Fibroblast of villous mesenchyme (primary cell): ENCODE measurements around the gene COBL. TPM values are rescaled to one million over a fixed set of nuclear protein-coding genes. Genes with fewer than 3 reads are reported as not detected.
A peak's percentile ranks its signal among the peaks of the same experiment; 100 is the strongest.

Experiments
- DNase-seq: peaks from one replicate; pipeline ENCODE4 v3.0.0-alpha.2; 2010; ENCODE audit warnings: low read depth
- H3K4me3 ChIP-seq: 2 replicates; pipeline ENCODE4 v1.5.1; 2011; ENCODE audit warnings: low read depth, mild to moderate bottlenecking, low read length
- total RNA-seq: library from RNA; depleted of rRNA; stranded (reverse); fragments of >200 nt; gene quantifications from 2 replicates; pipeline ENCODE4 v1.2.3, GENCODE V29; 2012
- TF ChIP-seq, protein P1 (sequence below): IDR thresholded peaks from 2 replicates; pipeline ENCODE4 v1.5.1; 2012; ENCODE audit warnings: low read depth, mild to moderate bottlenecking, low read length; ENCODE audit not compliant: insufficient read depth

COBL gene
- total RNA-seq, 1 donor, result not detected

DNA sequence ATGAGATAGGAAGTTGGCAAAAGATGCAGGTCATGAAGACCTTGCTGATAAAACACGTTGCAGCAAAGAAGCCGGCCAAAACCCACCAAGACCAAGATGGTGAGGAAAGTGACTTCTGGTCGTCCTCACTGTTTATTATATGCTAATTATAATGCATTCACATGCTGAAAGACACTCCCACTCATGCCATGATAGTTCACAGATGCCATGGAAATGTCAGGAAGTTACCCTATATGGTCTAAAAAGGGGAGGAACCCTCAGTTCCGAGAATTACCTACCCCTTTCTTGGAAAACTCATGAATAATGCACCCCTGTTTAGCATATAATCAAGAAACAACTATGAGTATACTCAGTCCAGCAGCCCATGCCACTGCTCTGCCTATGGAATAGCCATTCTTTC, 331.5 kb downstream of the COBL start:
- no peak overlapping the region for H3K4me3 ChIP-seq
- DNase-seq, result no peak
- TF ChIP-seq, protein P1, sequence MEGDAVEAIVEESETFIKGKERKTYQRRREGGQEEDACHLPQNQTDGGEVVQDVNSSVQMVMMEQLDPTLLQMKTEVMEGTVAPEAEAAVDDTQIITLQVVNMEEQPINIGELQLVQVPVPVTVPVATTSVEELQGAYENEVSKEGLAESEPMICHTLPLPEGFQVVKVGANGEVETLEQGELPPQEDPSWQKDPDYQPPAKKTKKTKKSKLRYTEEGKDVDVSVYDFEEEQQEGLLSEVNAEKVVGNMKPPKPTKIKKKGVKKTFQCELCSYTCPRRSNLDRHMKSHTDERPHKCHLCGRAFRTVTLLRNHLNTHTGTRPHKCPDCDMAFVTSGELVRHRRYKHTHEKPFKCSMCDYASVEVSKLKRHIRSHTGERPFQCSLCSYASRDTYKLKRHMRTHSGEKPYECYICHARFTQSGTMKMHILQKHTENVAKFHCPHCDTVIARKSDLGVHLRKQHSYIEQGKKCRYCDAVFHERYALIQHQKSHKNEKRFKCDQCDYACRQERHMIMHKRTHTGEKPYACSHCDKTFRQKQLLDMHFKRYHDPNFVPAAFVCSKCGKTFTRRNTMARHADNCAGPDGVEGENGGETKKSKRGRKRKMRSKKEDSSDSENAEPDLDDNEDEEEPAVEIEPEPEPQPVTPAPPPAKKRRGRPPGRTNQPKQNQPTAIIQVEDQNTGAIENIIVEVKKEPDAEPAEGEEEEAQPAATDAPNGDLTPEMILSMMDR, result no peak

DNA sequence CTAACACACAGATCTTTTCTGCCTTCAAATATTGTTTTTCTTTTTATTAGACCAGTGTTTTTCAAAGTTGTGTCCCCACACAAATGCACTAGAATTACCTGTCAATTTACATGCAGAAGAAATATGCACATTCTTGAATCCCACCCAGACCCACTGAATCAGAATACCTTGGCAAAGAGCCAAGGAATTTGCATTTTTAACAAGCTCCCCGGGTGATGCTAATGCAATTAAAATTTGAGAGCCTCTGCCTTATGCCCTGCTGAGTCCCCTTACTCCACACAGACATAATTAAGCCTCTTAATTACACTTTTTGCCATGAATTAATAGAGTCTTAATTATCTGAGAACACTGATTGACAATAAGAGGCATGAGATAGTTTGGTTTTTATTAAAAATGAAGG, 332.8 kb downstream of the COBL start:
- TF ChIP-seq, protein P1, result no peak
- DNase-seq, result no peak
- H3K4me3 ChIP-seq, result no peak overlapping the region

DNA sequence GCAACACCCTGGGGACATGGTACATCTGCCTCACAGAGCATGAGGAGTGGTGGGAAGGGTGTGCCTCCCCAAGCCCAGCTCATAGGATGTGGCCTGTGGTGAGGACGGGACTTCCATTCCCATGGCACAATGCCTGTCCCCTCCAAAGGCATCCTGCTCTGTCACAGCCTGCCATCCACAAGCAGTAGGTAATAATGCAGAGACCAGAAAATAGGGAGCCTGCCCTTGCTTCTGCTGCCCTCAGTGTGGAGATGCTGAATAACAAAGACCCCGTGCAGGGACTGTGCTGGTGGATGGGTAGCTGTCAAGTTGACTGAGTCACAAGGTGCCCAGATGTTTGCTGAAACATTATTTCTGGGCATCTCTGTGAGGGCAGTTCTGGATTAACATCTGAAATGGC, 334.0 kb downstream of the COBL start:
- no peak for DNase-seq

DNA sequence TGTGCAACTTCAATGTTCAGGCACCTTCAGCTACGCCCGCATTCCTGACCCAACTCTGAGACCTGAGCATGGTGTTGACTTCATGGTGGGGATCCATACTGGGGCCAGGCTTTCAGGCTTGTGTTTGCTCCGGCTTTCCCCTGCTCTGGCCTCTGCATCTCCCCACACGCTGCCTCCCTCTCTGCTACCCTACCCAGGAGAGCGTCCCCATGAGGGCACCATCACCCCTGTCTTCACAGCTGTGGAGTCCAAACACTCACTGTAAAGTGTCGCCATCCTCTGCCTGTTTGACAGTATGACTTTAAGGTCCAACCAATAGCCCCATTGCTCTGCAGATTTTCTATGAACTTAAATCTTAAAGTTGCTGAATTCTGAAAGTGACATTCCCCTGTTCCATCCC, 334.9 kb downstream of the COBL start:
- no peak overlapping the region for H3K4me3 ChIP-seq
- TF ChIP-seq, protein P1, result no peak

More for the DNA sequence above, 334.0 kb downstream of the COBL start:
- TF ChIP-seq, protein P1, result peak; percentile 4
- H3K4me3 ChIP-seq, result no peak overlapping the region

DNA sequence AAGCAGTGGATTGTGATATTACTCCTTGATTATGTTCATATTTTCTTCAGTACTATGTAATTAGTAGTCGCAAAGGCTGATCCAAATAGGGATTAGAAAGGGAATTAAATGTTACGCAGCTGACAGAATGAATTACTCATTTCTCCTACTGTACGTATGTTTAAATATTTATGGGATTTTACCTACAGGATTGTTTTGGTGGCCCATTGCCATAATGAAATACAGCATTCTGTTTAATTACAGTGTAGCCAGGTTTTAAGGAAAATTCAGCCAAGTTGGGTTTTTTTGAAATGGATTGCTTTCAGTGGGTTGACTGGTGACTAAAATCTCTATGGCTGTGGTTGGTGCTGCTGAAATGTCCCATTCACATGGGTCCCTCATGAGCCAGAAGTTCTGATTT, 336.2 kb downstream of the COBL start:
- DNase-seq, result no peak
- TF ChIP-seq, protein P1, result no peak
- H3K4me3 ChIP-seq, result no peak overlapping the region

More for the DNA sequence above, 334.9 kb downstream of the COBL start:
- DNase-seq, result no peak

DNA sequence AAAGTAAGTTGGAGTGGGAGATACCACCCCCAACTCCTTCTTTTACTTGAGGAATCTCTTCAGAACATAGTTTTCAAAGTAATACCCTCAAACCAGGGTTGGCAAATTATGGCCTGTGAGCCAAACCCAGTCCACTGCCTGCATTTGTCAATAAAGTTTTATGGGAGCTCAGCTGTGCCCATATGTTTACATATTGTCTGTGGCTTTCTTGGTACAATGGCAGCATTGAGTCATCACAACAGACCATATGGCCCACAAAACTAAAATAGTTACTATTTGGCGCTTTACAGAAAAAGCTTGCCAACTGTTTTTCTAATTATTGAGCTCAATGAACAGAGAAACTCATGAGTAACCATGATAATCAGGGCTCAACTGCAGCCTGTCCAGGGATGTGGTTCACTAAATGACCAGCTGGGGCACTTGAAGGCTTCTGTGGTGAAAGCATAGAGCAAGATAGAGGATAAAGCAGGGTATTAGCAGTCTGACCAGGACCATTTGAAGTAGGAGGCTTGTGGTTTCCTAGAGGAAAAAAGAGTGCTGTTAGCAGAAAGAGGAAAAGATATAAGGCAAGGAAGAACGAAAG, 337.9 kb downstream of the COBL start:
- TF ChIP-seq, protein P1, result peak; percentile 45
- DNase-seq, result peak; percentile 42
- H3K4me3 ChIP-seq, result no peak overlapping the region

DNA sequence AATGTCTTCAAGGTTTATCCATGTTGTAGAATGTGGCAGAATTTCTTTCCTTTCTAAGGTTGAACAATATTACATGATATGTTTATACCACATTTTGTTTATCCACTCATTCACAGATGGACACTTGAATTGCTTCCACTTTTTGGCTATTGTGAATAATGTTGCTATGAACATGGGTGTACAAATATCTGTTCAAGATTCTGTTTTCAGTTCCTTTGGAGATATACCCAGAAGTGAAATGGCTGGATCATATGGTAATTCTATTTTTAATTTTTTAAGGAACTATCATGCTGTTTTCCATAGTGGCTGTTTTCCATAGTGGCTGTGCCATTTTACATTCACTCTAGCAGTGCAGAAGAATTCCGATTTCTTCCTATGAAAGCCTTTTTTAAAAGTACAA, 339.2 kb downstream of the COBL start:
- DNase-seq, result no peak
- no peak overlapping the region for H3K4me3 ChIP-seq
- TF ChIP-seq, protein P1, result no peak
